KMS-11 (cell line): ENCODE measurements around the gene NCK2.

Experiments used
- H2AFZ ChIP-seq: fragments of 200-600 bp; sonication (generic); 2 replicates; pipeline ENCODE4 v1.6.1; 2016; ENCODE audit warnings: antibody characterized with exemption, mixed run types, low read depth
- H3K27ac ChIP-seq: fragments of 200-600 bp; sonication (generic); 2 replicates; pipeline ENCODE4 v1.6.1; 2016; ENCODE audit warnings: mild to moderate bottlenecking, mixed run types
- H3K27me3 ChIP-seq: fragments of 200-600 bp; sonication (generic); 2 replicates; pipeline ENCODE4 v1.6.1; 2017; ENCODE audit warnings: mild to moderate bottlenecking, low read depth, mixed run types, moderate library complexity; ENCODE audit not compliant: insufficient read depth
- H3K36me3 ChIP-seq: fragments of 200-600 bp; sonication (generic); 2 replicates; pipeline ENCODE4 v1.6.1; 2017; ENCODE audit warnings: mild to moderate bottlenecking, mixed run types; ENCODE audit not compliant: insufficient read depth
- H3K4me1 ChIP-seq: fragments of 200-600 bp; sonication (generic); 2 replicates; pipeline ENCODE4 v1.6.1; 2016; ENCODE audit warnings: mild to moderate bottlenecking, low read depth, mixed run types; ENCODE audit not compliant: poor library complexity, severe bottlenecking
- H3K4me2 ChIP-seq: fragments of 200-600 bp; sonication (generic); 2 replicates; pipeline ENCODE4 v1.7.0; 2016; ENCODE audit warnings: mild to moderate bottlenecking, mixed run types
- H3K4me3 ChIP-seq: fragments of 200-600 bp; sonication (generic); IDR thresholded peaks from 2 replicates; pipeline ENCODE4 v1.6.1; 2017; ENCODE audit warnings: low read depth, low read length, mixed read lengths; ENCODE audit not compliant: insufficient read depth
- H3K79me2 ChIP-seq: fragments of 200-600 bp; sonication (generic); 2 replicates; pipeline ENCODE4 v1.6.1; 2016; ENCODE audit warnings: low read depth, mixed run types; ENCODE audit not compliant: insufficient read depth
- H3K9ac ChIP-seq: fragments of 200-600 bp; sonication (generic); 2 replicates; pipeline ENCODE4 v1.6.1; 2016; ENCODE audit warnings: mild to moderate bottlenecking, mixed run types
- H4K20me1 ChIP-seq: fragments of 200-600 bp; sonication (generic); 2 replicates; pipeline ENCODE4 v1.6.1; 2016; ENCODE audit warnings: mild to moderate bottlenecking, mixed run types; ENCODE audit not compliant: insufficient read depth
- CTCF ChIP-seq: fragments of 200-600 bp; sonication (generic); conservative IDR thresholded peaks from 2 replicates; pipeline ENCODE4 v1.6.1; 2017; ENCODE audit warnings: low read depth, mild to moderate bottlenecking, antibody characterized with exemption, low read length, moderate library complexity, mixed read lengths

NCK2 gene

DNA sequence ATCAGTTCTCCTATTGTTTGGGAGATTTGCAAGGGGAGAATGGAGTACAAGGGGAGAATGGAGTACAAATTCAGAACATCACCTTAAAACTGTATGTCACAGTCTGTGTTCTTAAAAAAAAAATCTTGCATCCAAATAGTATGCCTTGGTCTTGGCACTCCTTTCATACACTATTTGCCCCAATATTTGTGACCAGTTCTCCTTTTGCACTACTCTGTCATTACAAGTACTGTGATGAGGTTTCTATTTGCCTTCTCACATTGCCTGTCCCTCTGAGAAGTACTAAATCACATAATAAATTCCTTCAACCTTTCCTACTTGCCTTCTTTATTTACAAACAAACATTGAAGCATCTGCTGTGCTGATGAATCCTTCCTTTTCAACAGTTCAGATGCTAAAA lies 36.0 kb upstream of the NCK2 start:
- H3K27ac ChIP-seq, result no peak overlapping the region
- H3K79me2 ChIP-seq, result no peaks in the 10 kb centered on the region
- H3K36me3 ChIP-seq, result no peaks in the 10 kb centered on the region
- H3K4me1 ChIP-seq, result peaks cover 21% of the 10 kb centered on the region
- no peak overlapping the region for H3K4me2 ChIP-seq
- no peak overlapping the region for H3K9ac ChIP-seq
- no peaks in the 10 kb centered on the region for H4K20me1 ChIP-seq
- no peak for TF ChIP-seq CTCF
- no peak overlapping the region for H3K4me3 ChIP-seq
- H2AFZ ChIP-seq, result no peak overlapping the region
- no peaks in the 10 kb centered on the region for H3K27me3 ChIP-seq

GRCh38 chr2:105711394-105711793 lies 33.3 kb upstream of the NCK2 start:
- Histone ChIP-seq H3K27ac (no peak overlapping the region), H3K36me3 (no peaks in the 10 kb centered on the region), H3K4me1 (peaks cover 34% of the 10 kb centered on the region), H3K4me3 (no peak overlapping the region), H4K20me1 (no peaks in the 10 kb centered on the region), H3K27me3 (no peaks in the 10 kb centered on the region), H3K4me2 (no peak overlapping the region), H2AFZ (no peak overlapping the region), H3K9ac (no peak overlapping the region), H3K79me2 (no peaks in the 10 kb centered on the region)
- no peak for TF ChIP-seq CTCF

GRCh38 chr2:105712166-105712915 lies 32.4 kb upstream of the NCK2 start:
- H3K79me2 ChIP-seq, result no peaks in the 10 kb centered on the region
- peak overlapping the region; percentile 94; the same call in 1 of the 2 replicates for H2AFZ ChIP-seq
- H3K9ac ChIP-seq, result no peak overlapping the region
- no peak overlapping the region for H3K4me3 ChIP-seq
- peaks cover 34% of the 10 kb centered on the region for H3K4me1 ChIP-seq
- H4K20me1 ChIP-seq, result no peaks in the 10 kb centered on the region
- no peaks in the 10 kb centered on the region for H3K36me3 ChIP-seq
- H3K27me3 ChIP-seq, result no peaks in the 10 kb centered on the region
- H3K4me2 ChIP-seq, result peak overlapping the region; percentile 68
- TF ChIP-seq CTCF, result no peak
- H3K27ac ChIP-seq, result no peak overlapping the region

DNA sequence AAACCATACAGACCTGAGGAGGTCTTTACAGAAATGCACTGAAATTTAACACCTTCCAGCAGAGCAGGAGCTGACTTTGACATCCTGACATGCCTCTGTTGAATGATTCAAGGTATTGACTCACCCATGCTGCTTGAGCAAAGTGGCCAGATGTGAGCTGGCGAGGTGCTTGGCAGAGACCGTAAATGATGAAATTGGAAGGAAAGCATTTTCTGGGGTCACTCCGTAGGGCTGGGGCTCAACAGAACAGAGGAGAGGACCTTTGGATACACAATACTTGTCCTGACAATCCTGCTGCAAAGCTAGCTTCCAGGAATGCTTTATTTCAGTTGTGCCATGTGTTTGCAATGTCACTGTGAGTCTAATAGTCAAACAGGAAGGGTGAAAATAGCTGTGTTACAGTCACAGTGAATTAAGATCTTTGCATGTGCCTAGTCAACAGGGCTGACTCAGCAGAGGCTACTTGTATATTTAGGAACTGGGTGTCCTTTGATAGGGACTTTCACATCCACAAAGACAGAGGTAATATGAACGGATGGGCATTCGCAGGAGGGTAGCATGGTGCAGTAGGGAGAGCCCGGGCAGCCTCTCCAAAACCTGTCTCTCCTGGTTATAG lies 31.6 kb upstream of the NCK2 start:
- no peaks in the 10 kb centered on the region for H3K27me3 ChIP-seq
- peak overlapping the region; percentile 94; the same call in 1 of the 2 replicates for H2AFZ ChIP-seq
- no peak overlapping the region for H3K9ac ChIP-seq
- no peaks in the 10 kb centered on the region for H3K79me2 ChIP-seq
- H4K20me1 ChIP-seq, result no peaks in the 10 kb centered on the region
- H3K4me2 ChIP-seq, result peak overlapping the region; percentile 68
- peaks cover 34% of the 10 kb centered on the region for H3K4me1 ChIP-seq
- H3K4me3 ChIP-seq, result no peak overlapping the region
- H3K27ac ChIP-seq, result peak overlapping the region; percentile 74; the same call in 1 of the 2 replicates
- TF ChIP-seq CTCF, result no peak
- no peaks in the 10 kb centered on the region for H3K36me3 ChIP-seq
